Stimulated activated CD4-positive, alpha-beta T cell treated with anti-CD3 and anti-CD28 coated beads, TNF-alpha, amount 100 ng/mL, for 4 hours (primary cell): ENCODE results near the gene SPATS2L.

ENCODE experiments used
- DNase-seq, 3 experiments: peaks; one replicate each; pipeline ENCODE4 v3.0.0-alpha.2; 2020; ENCODE audit warnings: low read depth in 3 of 3

The SPATS2L gene

GRCh38 chr2:200296118-200296517 is 10.4 kb upstream of the SPATS2L start:
- no peak for DNase-seq

GRCh38 chr2:200297100-200297499 is 9.4 kb upstream of the SPATS2L start:
- DNase-seq: no peak

GRCh38 chr2:200297989-200298388 is 8.5 kb upstream of the SPATS2L start:
- DNase-seq: no peak

- DNase-seq: no peak
Measured at GRCh38 chr2:200298816-200299215, 7.7 kb upstream of the SPATS2L start.

- DNase-seq: no peak
Measured at GRCh38 chr2:200300065-200300464, 6.4 kb upstream of the SPATS2L start.

- DNase-seq: no peak
Measured at GRCh38 chr2:200300638-200301314, 5.7 kb upstream of the SPATS2L start.

- DNase-seq: no peak
Measured at GRCh38 chr2:200301953-200302858, 4.3 kb upstream of the SPATS2L start.

- no peak for DNase-seq
Measured at GRCh38 chr2:200302940-200303727, 3.4 kb upstream of the SPATS2L start.

GRCh38 chr2:200305797-200306195 is 697 bp upstream of the SPATS2L start:
- DNase-seq: peak in 1 of 3 experiments; percentile 2

GRCh38 chr2:200306931-200307723 is 634 bp downstream of the SPATS2L start:
- DNase-seq: peak in 1 of 3 experiments; percentile 11

- DNase-seq: peak in 1 of 3 experiments; percentile 16
Measured at GRCh38 chr2:200307724-200308545, 1.4 kb downstream of the SPATS2L start.

GRCh38 chr2:200308546-200309295 is 2.2 kb downstream of the SPATS2L start:
- no peak for DNase-seq

- DNase-seq: no peak
Measured at GRCh38 chr2:200309296-200310049, 3.0 kb downstream of the SPATS2L start.

- DNase-seq: no peak
Measured at GRCh38 chr2:200310545-200310971, 4.1 kb downstream of the SPATS2L start.

- DNase-seq: no peak
Measured at GRCh38 chr2:200311139-200311538, 4.6 kb downstream of the SPATS2L start.

GRCh38 chr2:200314976-200315567 is 8.6 kb downstream of the SPATS2L start:
- no peak for DNase-seq

- DNase-seq: no peak
Measured at GRCh38 chr2:200317975-200318374, 11.5 kb downstream of the SPATS2L start.

- DNase-seq: no peak
Measured at GRCh38 chr2:200318940-200319435, 12.5 kb downstream of the SPATS2L start.
